Activated naive CD8-positive, alpha-beta T cell (primary cell): ENCODE data around the gene FANK1.
A peak's percentile ranks its signal among the peaks of the same experiment; 100 is the strongest.
"Not testable (repeated sequence)": the region's sequence is repeated elsewhere in the genome, so short reads cannot be mapped to it uniquely, and the experiment has no call there.

ENCODE experiments used
- H3K27ac Mint-ChIP-seq: one replicate; pipeline ENCODE4 v1.8.0; 2021; ENCODE audit warnings: mixed read lengths
- H3K27me3 Mint-ChIP-seq: one replicate; pipeline ENCODE4 v1.8.0; 2021; ENCODE audit warnings: mixed read lengths
- H3K36me3 Mint-ChIP-seq: one replicate; pipeline ENCODE4 v1.8.0; 2021; ENCODE audit warnings: mixed read lengths
- H3K4me1 Mint-ChIP-seq: one replicate; pipeline ENCODE4 v1.8.0; 2021; ENCODE audit warnings: low read depth, mixed read lengths
- H3K4me3 Mint-ChIP-seq: one replicate; pipeline ENCODE4 v1.8.0; 2021; ENCODE audit warnings: mild to moderate bottlenecking, mixed read lengths
- H3K9me3 Mint-ChIP-seq: one replicate; pipeline ENCODE4 v1.8.0; 2021; ENCODE audit warnings: low read depth, mixed read lengths

FANK1 gene

GRCh38 chr10:125896088-125896934 lies at the start of gene FANK1:
FANK1 (plus strand) TSS chr10:125896564; CDS start chr10:125896643, 79 bp downstream.
- peak within 1 kb of the TSS; percentile 82 for H3K27ac Mint-ChIP-seq
- H3K4me3 Mint-ChIP-seq: peak within 1 kb of the TSS; percentile 96
- not testable (repeated sequence) for H3K36me3 Mint-ChIP-seq, H3K9me3 Mint-ChIP-seq, H3K27me3 Mint-ChIP-seq
- peaks cover 18% of the 10 kb centered on the region for H3K4me1 Mint-ChIP-seq

- Mint-ChIP-seq H3K36me3 (peaks cover 9% of the 10 kb centered on the region), H3K27me3 (no peaks in the 10 kb centered on the region), H3K4me1 (no peaks in the 10 kb centered on the region), H3K27ac (no peak overlapping the region), H3K4me3 (no peak overlapping the region), H3K9me3 (no peaks in the 10 kb centered on the region)
Measured at GRCh38 chr10:125846894-125847293, 49.5 kb upstream of the FANK1 start.

GRCh38 chr10:125848371-125848770 lies 48.0 kb upstream of the FANK1 start:
- Mint-ChIP-seq H3K36me3 (peaks cover 13% of the 10 kb centered on the region), H3K4me1 (no peaks in the 10 kb centered on the region), H3K4me3 (no peak overlapping the region), H3K9me3 (no peaks in the 10 kb centered on the region), H3K27me3 (no peaks in the 10 kb centered on the region), H3K27ac (no peak overlapping the region)

GRCh38 chr10:125848857-125849256 lies 47.5 kb upstream of the FANK1 start:
- Mint-ChIP-seq H3K9me3 (no peaks in the 10 kb centered on the region), H3K27ac (no peak overlapping the region), H3K36me3 (peaks cover 13% of the 10 kb centered on the region), H3K27me3 (no peaks in the 10 kb centered on the region), H3K4me1 (no peaks in the 10 kb centered on the region), H3K4me3 (no peak overlapping the region)

- H3K27ac Mint-ChIP-seq: no peak overlapping the region
- H3K36me3 Mint-ChIP-seq: peaks cover 13% of the 10 kb centered on the region
- H3K9me3 Mint-ChIP-seq: no peaks in the 10 kb centered on the region
- no peak overlapping the region for H3K4me3 Mint-ChIP-seq
- no peaks in the 10 kb centered on the region for H3K4me1 Mint-ChIP-seq
- no peaks in the 10 kb centered on the region for H3K27me3 Mint-ChIP-seq
Measured at GRCh38 chr10:125849448-125849847, 46.9 kb upstream of the FANK1 start.

- Mint-ChIP-seq H3K4me3 (no peak overlapping the region), H3K27ac (no peak overlapping the region), H3K27me3 (no peaks in the 10 kb centered on the region), H3K4me1 (no peaks in the 10 kb centered on the region), H3K9me3 (no peaks in the 10 kb centered on the region), H3K36me3 (peaks cover 13% of the 10 kb centered on the region)
Measured at GRCh38 chr10:125850766-125851731, 45.3 kb upstream of the FANK1 start.

- Mint-ChIP-seq H3K27ac (no peak overlapping the region), H3K27me3 (no peaks in the 10 kb centered on the region), H3K9me3 (no peaks in the 10 kb centered on the region), H3K4me3 (no peak overlapping the region), H3K36me3 (peaks cover 13% of the 10 kb centered on the region), H3K4me1 (no peaks in the 10 kb centered on the region)
Measured at GRCh38 chr10:125852487-125852886, 43.9 kb upstream of the FANK1 start.

GRCh38 chr10:125857185-125857760 lies 39.1 kb upstream of the FANK1 start:
- no peaks in the 10 kb centered on the region for H3K9me3 Mint-ChIP-seq
- no peaks in the 10 kb centered on the region for H3K4me1 Mint-ChIP-seq
- no peak overlapping the region for H3K4me3 Mint-ChIP-seq
- H3K27me3 Mint-ChIP-seq: no peaks in the 10 kb centered on the region
- peaks cover 4% of the 10 kb centered on the region for H3K36me3 Mint-ChIP-seq
- no peak overlapping the region for H3K27ac Mint-ChIP-seq

GRCh38 chr10:125859128-125859817 lies 37.1 kb upstream of the FANK1 start:
- Mint-ChIP-seq H3K4me1 (no peaks in the 10 kb centered on the region), H3K9me3 (no peaks in the 10 kb centered on the region), H3K27me3 (no peaks in the 10 kb centered on the region), H3K4me3 (no peak overlapping the region), H3K27ac (no peak overlapping the region), H3K36me3 (no peaks in the 10 kb centered on the region)

GRCh38 chr10:125865120-125865519 lies 31.2 kb upstream of the FANK1 start:
- Mint-ChIP-seq H3K9me3 (no peaks in the 10 kb centered on the region), H3K27me3 (no peaks in the 10 kb centered on the region), H3K4me1 (no peaks in the 10 kb centered on the region), H3K36me3 (peaks cover 4% of the 10 kb centered on the region), H3K4me3 (no peak overlapping the region), H3K27ac (no peak overlapping the region)

- Mint-ChIP-seq H3K4me3 (no peak overlapping the region), H3K9me3 (no peaks in the 10 kb centered on the region), H3K27me3 (no peaks in the 10 kb centered on the region), H3K27ac (no peak overlapping the region), H3K36me3 (peaks cover 4% of the 10 kb centered on the region), H3K4me1 (no peaks in the 10 kb centered on the region)
Measured at GRCh38 chr10:125866421-125867029, 29.8 kb upstream of the FANK1 start.

GRCh38 chr10:125868372-125868975 lies 27.9 kb upstream of the FANK1 start:
- Mint-ChIP-seq H3K27me3 (no peaks in the 10 kb centered on the region), H3K36me3 (peaks cover 4% of the 10 kb centered on the region), H3K27ac (no peak overlapping the region), H3K9me3 (no peaks in the 10 kb centered on the region), H3K4me3 (no peak overlapping the region), H3K4me1 (no peaks in the 10 kb centered on the region)

GRCh38 chr10:125871338-125871737 lies 25.0 kb upstream of the FANK1 start:
- Mint-ChIP-seq H3K9me3 (peaks cover 3% of the 10 kb centered on the region), H3K4me1 (no peaks in the 10 kb centered on the region), H3K27ac (no peak overlapping the region), H3K27me3 (no peaks in the 10 kb centered on the region), H3K36me3 (peaks cover 15% of the 10 kb centered on the region), H3K4me3 (no peak overlapping the region)
